Epidermal melanocyte (primary cell): ENCODE measurements around the gene HDDC2.

ENCODE experiments used
- DNase-seq: peaks from one replicate; pipeline ENCODE4 v3.0.0; 2011; ENCODE audit warnings: low spot score; ENCODE audit not compliant: insufficient read length

The HDDC2 gene, protein sequence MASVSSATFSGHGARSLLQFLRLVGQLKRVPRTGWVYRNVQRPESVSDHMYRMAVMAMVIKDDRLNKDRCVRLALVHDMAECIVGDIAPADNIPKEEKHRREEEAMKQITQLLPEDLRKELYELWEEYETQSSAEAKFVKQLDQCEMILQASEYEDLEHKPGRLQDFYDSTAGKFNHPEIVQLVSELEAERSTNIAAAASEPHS

DNA sequence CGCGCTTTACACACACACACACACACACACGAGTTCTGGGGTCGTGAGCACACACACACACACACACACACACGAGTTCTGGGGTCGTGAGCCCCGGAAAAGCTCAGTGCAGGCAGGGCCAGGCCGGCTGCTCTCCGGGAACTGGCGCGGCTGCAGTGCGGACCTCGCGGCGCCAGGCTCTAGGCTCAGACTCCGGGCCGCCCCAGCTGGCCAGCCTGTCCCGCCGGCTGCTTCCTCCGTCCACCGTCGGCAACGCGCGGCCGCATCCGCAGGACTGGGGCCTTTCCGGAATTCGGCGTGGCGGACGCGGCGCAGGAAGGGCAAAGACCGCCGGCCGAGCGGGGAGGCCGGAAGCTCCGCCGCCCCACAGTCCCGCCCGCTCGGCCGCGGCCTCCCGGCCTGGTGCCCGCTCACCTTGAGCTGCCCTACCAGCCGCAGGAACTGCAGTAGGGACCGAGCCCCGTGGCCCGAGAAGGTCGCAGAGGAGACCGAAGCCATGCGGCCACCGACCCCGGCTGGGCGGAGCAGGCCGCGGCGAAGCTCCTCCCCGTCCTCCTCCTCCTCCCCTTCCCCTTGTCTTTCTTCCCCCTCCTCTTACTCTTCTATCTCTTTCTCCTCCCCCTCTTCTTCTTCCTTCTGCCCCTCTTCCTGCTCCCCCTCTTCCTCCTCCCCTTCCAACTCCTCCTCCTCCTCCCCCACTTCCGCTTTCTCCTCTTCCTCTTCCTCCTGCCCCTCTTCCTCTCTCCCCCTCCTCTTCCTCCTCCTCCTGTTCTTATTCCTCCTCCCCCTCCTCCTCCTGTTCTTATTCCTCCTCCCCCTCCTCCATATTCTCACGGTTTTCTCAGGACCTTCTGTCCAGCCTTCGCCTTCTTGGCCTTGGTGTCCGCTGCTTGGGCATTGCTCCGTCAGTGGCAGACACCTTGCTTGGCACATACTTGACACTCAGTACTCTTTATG lies at the start of gene HDDC2:
HDDC2 (minus strand) TSS at position 533 of the 957 bp plus-strand sequence; CDS start at position 498, 35 bp downstream.
- DNase-seq = peak; percentile 38

DNA sequence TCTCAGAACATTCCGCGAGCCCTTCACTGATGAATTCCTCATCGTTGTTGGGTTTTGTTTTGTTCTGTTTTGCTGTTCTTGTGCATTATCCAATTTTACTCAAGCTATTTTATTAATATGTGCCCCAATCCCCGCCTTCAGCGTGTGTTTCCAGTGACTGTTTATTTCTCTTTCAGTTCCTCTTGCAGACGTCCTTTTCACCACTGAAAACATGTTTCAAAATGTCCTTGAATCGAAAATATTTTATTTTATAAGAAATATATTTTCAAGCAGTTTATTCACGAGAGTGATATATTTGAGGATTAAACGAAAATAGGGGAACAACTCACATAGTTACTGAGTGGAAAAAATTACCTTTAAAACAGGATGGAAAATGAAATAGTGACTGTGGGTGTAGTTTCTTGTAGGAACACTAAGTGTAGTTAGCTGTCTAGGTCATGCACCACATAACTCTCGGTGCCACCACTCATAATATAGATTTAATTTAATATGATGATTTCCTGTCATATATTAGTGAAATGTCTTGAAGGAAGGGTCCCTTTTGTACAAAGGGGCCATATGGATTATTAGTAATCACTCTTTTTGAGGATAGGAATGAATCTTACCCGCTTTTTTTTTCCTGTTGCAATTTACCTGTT lies 45.3 kb upstream of the HDDC2 start:
- no peak for DNase-seq

DNA sequence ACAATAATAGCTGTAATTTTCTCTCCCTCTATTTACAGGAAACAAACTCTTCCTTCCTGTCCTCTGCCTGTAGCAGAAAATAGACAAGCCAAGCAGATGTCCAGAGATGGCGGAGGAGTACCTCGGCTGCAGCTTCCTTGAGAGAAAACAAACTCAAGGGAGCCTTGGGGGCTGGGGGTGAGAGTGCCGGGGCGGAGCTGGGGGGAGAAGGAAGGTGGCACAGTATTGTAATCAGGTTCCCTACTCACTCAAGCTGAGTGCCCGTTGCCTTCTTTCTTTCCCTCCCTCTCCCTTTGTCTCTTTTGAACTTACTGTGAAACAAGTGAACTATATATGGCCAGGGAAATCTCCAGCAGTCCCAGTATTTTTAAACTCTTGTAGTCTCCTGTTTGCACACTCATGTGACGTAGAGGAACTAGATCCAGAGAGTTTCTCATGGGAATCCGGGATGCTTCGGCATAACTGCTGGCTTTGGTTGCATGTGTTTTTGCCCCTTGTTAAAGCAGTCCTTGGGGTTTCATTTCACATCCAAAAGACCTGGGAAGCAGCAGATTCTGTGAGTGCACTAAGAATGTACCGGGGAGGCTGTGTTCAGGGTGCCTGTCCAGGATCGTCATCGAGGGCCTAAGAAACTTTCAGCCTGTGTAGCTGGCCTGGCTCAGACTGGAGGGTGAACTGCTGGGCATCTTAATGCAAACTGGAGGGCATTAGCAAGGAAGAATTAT lies 44.6 kb upstream of the HDDC2 start:
- no peak for DNase-seq

DNA sequence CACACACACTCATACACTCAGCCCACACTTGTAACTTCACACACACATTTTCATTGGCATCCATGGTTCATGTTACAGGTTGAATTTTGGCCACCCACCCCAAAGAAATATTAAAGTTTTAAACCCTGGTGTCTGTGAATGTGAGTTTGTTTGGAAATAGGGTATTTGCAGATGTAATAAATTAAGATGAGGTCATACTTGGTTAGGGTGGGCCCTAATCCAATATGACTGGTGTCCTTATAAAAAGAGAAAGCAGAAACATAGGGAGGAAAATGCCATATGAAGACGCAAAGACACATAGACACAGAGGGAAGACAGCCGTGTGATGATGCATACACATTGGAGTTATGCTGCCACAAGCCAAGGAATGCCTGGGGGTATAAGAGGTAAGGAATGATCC lies 39.7 kb upstream of the HDDC2 start:
- no peak for DNase-seq

DNA sequence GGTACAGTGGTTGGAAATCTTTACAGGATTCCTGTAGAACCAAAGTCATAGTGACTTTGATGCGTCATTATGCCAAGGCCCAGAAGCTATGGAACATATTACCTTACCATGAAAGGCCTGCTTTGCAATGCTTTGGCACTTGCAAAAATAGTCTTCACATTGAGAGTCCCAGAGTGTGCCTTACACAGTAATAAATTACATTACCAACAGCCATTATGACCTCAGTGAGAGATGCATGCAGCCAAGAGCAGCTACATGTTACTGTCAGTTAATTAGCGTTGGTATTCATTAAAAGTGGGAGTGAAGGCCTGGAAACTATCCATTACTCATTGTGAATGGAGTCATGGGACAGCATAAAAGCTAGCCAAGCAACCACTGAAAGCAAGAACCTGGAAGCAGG lies 39.2 kb upstream of the HDDC2 start:
- DNase-seq = no peak

DNA sequence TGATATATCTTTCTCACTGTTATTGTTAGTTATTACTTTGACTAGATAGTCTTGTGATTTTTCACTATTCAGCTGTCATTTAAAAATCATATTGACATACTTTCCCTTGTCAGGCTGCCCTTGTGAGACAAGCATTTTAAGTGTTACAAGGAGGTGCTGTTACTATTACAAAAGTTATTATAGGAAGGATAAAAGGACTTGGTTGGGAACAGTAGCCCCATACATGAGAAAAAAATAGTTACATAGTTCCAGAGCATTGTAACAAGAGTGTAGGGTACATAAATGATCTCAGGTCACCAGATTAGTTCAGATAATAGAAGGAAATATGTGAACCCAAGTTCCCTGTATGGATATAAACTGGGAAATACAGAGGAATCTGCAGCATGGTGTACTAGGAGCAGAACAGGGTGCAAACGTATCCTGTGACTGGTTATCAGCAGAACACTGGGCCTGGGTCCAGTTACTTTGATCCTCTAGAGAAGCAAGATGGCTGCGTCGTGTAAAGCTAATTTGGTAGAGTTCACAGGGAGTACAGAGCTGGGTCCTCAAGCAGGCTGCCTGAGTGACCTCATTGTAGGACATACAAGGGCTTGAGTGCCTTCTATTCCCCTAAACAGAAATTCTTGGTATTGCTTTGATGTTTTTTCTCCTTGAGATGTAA lies 38.5 kb upstream of the HDDC2 start:
- DNase-seq = no peak

DNA sequence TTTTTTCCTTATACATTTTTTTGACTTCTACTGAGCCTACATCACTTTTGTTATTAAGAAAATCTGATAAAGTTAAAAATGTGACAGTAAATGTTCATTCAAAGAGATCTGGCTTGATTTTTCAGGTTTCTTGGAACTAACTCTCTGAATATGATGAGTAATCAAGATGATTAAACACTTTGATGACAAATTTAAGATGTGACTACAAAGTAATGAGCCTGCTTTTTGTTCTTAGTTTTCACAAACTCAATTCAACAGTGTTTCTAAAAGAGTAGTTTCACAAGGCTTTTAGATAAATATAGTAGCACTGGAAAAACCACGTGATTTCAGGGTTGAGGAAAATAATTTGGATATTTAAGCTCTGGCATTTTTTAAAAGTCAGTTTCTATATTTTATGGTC lies 37.9 kb upstream of the HDDC2 start:
- DNase-seq = no peak

DNA sequence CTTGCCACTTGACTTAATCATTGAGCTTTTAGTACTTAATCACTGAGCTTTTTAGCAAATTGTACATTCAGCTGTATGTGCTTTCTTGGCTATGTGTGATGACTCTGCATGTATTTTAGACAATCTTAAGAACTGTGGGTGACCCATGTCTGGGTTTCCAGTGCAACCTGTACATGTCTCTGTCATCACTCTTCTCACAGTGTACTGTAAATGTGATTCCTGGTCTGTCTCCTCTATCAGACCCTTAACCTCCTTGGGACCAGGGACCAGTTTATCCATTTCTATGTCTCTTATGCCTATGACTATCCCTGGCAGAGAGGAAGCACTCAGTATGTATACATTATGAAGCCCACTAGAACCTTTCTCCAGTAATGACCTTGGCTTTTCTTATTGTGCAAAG lies 36.6 kb upstream of the HDDC2 start:
- no peak for DNase-seq

DNA sequence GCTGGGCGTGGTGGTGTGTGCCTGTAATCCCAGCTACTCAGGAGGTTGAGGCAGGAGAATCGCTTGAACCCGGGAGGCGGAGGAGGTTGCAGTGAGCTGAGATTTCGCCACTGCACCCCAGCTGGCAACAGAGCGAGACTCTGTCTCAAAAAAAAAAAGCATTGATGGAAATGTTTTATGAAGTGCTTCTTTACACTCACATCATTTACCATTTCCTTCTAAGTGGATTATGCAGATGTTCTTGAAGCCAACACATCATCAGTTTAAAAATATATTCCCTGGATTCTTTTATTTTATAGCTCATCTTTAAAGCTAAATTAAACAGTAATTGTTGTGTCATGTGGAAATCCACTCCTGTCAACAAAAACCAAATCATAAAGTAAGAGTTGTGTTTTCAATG lies 35.9 kb upstream of the HDDC2 start:
- DNase-seq = no peak

DNA sequence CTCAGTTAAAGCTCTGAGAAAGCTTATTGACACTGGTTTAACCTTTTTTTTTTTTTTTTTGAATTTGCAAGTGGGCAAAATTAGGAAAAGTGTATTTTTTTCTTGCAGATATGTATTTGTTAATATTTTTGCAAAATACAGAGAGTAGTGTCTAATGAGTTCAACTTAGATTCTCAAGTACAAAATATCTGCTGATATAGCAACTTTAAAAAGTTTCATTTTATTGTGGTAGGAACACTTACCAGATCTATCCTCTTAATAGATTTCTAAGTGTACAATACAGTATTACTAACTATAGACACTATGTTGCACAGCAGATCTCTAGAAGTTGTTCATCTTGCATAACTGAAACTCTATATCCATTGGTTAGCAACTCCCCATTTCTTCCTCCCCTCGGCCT lies 30.9 kb upstream of the HDDC2 start:
- DNase-seq = no peak

DNA sequence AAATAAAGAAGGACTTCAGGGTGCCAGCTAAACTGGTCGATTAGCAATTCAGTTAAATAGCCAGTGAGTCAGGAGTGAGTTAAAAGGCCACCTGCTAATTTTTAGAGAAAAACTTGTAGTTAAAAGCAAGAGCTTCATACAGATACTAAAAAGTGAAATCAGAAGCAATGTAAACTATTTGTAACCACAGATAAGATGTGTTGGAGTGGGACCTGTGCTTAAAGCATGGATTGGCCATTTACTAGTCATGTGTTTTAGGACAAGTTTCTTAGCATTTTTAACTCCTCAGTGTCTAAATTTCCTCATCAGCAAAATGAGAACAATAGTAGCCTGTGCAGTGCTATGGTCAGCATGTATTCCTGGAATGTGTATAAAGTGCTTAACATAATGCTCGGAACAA lies 23.8 kb upstream of the HDDC2 start:
- DNase-seq = no peak

DNA sequence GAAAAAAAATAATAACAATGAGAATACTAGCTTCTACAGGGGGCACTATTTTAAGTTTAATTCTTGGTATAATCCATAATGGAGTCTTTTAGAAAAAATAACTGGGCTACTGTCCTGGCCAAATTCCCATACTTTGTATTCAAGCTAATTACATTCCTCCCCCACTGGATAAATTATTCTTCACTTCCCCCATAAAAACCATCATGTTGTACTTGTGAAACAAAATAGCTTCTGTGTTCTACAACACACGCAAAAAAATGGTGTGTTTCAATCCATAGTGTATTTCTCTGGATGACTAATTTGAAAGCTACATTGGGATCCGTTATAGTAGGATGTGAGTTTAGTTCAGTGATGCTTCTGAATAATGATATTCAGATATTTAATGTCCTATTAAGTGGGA lies 21.6 kb upstream of the HDDC2 start:
- no peak for DNase-seq

DNA sequence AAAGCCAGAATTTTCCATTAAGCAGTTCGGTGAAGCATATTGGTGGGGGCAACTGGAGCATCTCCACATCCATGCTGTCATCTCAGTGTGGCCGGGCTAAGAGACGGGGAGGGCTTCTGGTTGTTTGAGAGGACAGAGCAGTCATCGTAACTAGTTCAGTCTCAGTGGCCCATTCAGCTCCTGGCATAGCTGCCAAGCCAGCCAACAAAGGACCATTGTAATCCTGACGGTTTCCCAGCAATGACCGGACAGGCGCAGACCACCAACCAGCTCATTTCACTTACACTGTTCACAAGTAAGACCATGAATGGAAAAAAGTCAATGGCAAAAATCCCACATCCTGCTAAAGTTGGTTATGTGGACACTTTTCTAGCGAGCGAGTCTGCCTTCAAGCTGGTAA lies 14.9 kb upstream of the HDDC2 start:
- no peak for DNase-seq

DNA sequence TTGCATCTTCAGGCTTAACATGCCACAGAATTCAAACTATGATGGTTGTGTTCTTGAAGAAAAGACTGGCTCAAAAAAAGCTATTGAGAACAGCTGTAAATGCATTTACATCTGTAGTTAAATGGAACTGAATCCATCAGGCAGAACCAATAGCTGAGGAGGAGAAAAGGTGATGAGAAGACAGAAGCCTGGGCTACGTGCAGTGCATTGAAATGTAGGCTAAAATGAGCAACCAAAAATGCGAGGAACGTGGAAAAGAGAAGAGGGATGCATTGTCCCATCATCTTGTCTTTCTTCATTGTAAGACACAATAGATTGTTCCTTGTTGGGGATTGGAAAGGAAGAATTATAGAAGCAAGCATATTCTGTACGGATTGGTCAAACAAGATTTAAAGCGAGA lies 13.8 kb upstream of the HDDC2 start:
- no peak for DNase-seq

DNA sequence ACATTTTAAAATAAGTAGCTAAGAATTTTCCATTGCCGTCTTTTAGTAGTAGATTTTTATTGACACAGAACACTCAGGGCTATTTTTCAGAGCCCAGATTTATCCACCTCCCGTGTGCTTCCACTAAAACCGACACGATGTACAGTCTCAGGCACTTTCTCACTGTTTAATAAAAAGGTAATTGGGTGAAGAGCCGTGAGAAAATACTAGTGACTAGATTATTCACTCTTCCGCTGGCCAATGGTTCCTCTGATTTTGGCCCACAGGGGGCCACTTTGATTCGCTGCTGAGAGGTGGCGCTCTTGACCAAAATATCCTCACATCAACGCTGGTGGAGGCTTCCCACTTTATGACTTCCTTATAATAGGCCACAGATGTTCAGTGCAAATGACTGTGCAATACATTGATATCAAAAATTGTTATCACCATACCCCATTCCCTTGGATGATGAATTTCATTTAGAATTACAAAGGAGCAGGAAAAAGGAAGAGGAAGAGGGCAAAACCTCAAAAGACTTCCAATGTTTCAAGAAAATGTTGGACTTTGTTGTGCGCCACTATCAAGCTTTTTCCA lies 12.3 kb upstream of the HDDC2 start:
- peak; percentile 36 for DNase-seq

DNA sequence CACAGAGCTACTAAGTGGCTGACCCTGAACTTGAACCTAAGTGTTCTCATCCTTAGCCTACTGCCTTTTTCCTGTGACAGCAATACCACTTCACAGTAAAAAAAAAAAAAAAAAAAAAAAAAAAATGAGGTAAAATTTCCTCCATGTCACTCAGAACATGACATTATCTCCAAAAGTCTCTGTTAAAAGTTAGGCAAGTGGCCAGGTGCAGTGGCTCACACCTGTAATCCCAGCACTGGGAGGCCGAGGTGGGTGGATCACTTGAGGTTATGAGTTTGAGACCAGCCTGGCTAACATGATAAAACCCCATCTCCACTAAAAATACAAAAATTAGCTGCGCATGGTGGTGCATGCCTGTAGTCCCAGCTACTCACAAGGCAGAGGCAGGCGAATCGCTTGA lies 11.2 kb upstream of the HDDC2 start:
- DNase-seq = no peak

DNA sequence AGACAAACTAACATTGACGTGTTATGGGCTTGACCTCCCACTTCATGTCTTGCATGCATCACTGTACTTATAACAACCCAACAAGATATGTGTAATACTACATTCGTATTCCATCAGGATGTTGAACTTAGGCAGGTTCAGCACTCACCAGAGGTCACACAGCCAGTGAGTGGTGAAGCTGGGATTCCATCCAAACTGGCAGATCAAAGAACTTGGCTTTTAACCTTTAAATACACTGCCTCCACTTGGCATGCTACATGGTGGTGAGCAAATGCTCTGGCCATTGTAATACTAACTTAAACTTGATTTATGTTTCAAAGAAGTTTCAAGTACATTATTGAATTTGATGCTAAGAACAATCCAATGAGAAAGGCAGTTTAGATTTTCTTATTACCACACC lies 10.7 kb upstream of the HDDC2 start:
- DNase-seq = no peak

DNA sequence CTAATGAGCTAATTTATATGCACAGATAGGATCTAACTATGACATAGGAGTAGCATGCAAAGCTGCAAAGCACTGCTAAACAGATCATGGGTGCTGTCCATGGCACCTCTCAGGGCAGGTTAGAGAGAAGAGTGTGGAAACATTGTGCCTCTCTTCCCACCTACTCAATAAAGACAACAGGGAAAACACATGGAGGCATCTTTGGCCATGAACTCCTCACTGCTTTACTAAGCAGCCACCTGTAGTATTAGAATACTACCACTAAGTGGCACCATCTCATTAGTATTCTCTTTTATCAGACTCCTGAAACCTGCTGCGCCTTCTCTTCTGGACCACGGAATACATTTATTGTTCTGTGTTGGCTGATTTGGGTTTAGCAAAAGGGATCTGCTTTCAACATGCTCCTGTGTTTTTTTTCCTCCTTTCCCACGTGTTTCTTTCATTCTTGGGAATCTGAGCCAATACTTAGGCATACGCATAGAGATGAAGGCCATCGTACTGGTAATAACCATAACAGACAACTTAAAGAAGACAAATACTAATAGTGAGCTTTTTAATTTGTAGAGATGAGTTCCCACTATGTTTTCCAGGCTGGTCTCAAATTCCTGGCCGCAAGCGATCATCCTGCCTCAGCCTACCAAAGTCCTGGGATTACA lies 9.4 kb upstream of the HDDC2 start:
- DNase-seq = no peak

DNA sequence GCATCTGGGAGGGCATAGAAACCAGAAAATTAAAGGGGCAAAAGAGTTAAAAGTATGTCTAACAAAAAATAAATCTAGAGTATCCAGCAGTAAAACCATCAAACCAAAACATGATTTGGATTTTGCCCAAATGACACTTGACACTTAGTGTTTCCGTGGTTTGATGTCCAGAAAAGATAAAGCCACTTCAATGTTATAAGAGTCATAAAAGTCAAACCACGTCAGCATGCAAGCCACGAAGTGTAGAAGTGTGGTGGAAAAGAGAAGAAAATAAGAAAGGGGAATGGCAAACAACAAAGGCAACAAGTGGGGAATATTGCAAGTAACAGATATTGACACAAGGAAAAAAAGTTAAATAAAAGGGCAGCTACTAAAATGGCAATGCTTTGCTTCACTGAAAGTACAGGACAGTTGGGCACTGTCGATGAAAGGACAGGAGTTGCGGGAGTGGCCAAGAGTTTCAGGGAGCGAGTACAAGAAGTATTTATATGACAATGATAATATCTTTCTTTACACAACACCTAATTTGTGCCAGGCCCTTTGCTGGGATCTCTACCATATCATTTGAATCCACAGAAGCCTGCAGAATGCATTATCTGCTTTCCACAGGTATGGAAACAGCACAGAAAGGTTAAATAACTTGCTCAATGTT lies 6.3 kb upstream of the HDDC2 start:
- DNase-seq = no peak
